GM12801 (cell line): ENCODE results near the gene RIPOR2.

Source experiments
- CTCF ChIP-seq: IDR thresholded peaks from one replicate; pipeline ENCODE4 v1.5.1; 2011; ENCODE audit warnings: control low read depth; ENCODE audit not compliant: insufficient read length; ENCODE audit errors: extremely low read depth

The RIPOR2 gene

DNA sequence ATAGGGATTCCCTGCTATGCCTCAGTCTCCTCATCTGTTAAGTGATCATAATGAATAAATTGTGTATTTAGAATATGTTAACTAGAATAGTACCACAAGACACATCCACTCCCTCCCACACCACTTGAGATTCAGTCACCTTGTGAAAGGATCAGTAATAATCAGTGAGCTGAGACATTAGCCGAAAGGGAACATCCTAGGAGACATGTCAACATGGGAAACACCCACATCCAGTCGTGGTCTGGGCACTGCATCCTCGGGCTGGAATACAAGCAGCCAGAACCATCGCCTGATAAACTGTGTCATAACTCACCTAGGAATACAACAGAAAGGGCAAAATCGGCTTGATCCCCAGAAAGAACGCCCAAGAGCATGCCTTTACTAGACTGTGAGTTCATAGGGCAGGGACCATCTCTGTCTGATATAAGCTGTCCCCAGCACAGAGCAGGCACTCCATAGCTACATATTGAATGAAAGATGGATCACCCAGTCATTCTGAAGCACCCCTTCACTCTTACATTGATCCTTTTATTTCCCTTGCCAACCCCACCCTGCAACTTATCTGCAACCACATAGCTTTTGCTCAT lies 23.9 kb downstream of the RIPOR2 start:
- TF ChIP-seq CTCF: no peak

DNA sequence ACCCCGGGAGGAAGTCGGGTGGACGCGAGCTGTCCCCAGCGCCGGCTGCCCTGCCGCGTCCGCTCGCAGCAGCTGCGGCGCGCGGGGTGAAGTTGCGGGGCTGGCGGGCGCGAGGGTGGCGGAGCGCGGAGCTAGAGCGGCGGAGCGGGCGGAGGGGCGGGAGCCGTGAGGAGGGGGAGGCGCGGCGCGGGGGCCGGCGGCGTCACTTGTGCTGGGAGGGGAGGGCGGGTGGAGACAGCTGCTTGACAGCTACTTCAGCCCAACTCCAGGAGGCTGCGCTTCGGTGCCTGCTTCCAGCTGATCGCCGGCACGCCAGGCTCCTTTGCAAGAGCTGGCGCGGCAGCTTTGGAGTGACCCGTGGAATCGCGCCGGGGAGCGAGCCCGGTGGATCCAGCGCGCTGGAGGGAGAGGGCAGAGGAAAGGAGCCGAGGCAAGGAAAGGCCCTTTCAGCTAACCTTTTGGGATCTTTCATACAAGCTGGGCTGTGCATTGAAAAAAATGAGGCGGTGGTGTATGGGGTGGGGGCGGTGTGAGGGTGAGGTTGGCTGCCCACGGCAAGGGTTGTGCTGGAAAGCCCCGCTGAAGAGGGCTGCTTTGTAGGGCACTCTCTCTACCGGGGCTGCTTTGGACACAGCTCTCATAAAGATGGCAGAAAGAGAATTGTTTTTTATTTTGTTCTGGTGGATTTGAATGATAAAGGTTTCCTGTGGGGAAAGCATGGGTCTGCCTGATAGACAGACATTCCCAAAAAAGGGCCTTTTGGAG lies 24.6 kb downstream of the RIPOR2 start:
- no peak for TF ChIP-seq CTCF

DNA sequence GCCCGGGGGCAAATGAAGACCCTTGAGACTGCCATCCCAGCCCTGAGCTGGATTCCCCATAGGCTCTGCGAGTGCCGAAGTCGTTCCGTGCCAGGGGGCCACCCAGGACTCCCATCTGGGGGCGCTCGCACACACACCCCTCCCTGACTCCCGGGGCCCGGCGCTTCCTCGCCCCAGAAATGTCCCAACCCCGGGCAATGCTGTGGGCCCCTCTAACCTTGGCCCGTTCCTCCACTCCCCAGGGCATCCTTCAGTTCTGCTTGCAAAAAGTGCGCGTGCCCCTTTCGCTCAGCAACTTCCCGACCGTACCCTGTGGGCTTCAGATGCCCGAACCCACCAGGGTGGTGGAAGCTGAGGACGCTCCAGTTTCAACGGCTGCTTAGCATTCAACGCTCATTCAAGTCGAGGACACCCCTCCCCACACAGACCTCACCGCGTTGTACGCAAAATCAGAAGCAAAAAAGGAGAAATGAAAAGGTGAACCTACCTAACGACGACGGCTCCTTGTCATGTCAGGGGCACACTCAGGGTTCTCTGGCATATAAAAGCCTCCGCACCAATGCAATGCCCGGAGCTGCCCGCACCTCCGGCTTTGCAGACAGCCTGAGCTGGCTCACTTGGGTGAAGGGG lies 25.3 kb downstream of the RIPOR2 start:
- TF ChIP-seq CTCF: no peak

DNA sequence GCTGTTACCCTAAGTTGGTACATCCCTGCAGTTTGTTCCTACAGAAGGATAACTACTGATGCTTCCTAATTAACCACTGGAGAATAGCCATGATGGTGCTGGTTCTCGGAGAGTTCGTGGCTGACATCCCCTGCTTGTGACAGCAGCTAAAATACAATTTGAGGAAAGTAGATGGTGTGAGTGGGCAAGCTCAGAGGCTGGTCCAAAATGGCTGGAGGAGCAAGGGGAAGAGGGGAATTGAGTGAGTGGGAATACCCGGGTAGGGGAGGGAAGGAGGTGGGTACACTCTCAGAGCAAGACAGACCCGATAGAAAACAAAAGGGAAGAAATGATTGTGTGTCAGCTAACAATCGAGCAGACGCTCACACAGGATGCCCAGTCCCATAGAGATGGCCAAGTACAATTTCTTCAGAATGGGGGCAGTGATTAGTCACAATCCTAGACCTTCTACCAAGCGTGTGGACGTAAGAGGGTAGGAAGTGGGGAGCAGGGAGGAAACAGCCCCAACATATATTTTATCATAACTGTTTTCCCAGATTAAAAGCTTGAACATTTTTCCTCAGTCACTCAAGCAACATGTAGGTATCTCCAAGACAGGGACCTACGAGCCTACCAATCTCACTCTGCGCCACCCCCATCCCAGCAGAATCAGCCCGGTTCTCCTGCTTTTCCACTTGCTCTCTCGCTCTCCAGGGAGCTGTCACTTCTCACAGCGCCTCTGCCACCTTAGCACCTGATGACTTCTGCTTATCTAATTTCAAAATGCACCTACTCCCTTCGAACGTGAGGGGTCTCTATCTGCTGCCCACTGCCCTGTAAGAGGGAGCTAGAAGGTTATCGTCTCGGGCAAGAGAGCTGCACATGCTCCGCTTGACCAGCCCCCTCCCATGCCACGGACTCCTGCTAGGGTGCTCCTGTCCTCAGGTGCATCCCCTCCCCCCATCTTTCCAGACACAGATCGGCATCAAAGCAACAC lies 26.2 kb downstream of the RIPOR2 start:
- no peak for TF ChIP-seq CTCF

DNA sequence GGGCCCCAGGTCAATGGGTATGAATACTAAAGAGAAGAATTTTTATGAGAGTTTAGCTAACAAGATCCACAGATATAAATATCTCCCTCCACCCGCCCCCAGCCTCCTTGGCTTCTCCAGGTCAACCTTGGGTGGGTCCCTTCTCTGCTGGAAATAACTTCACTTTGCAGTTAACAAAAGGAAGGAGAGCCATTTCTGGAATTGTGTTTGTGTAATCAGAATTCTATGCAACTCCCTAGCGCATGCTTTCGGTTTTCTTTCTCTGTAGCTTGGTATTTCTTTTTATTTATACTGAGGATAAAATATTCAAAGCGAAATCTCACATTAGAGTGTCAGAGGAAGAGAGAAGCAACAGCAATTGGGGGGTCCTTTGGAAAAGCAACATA lies 27.1 kb downstream of the RIPOR2 start:
- no peak for TF ChIP-seq CTCF

DNA sequence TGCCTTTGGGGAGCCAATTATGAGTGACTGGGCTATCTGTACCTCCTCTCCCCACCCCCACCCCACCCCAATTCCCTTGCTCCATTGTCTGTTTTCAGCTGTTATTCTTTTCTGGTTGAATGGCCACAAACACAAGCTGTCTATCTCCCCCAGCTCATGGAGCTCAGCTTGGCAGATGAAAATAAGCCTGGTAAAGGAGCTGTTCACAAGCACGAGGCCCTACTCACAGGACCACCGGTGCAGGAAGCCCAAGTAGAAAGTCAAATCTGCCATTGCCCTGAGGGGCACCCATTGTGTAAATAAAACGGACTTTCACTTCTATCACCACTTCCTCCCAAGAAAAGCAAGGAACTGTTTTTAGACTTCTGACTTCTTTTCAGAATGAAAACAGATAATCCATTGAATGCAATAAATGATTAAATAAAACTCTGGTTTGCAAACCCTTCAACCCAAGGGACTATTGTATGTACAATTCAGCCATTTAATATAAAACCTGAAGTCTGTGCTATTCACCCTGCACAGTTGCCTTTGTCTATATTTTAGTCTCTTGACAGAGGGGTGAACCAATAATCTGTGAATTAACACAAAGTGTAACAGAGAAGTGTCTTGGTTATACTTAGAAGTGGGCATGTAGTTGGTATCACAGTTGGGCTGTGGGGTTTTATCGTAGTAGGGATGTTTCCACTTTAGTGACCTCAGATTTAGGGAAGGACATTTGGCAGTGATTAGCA lies 27.7 kb downstream of the RIPOR2 start:
- TF ChIP-seq CTCF: no peak
